Tibial nerve (tissue), 4 donors: ENCODE results near the gene RNF208.

ENCODE experiments used
- EP300 ChIP-seq, 2 donors: sonication (generic); formaldehyde crosslinking; IDR thresholded peaks; one replicate each; pipeline ENCODE4 v1.6.1; 2017; ENCODE audit warnings: antibody characterized with exemption in 2 of 2, mild to moderate bottlenecking in 1 of 2
- POLR2A ChIP-seq, 2 donors: fragments of 450-650 bp; IDR thresholded peaks; one replicate each; pipeline ENCODE4 v1.6.1; 2017; ENCODE audit warnings: antibody characterized with exemption in 2 of 2, mild to moderate bottlenecking in 2 of 2, moderate library complexity in 2 of 2
- TF ChIP-seq, protein P1 (sequence below), 5 experiments: fragments of 200-600 bp in 3 of 5; fragments of 450-650 bp in 2 of 5; sonication (generic) in 3 of 5; IDR thresholded peaks; one replicate each; pipeline ENCODE4 v1.5.1; 2016 to 2019; ENCODE audit warnings: antibody characterized with exemption in 5 of 5, mild to moderate bottlenecking in 3 of 5, moderate library complexity in 2 of 5

DNA sequence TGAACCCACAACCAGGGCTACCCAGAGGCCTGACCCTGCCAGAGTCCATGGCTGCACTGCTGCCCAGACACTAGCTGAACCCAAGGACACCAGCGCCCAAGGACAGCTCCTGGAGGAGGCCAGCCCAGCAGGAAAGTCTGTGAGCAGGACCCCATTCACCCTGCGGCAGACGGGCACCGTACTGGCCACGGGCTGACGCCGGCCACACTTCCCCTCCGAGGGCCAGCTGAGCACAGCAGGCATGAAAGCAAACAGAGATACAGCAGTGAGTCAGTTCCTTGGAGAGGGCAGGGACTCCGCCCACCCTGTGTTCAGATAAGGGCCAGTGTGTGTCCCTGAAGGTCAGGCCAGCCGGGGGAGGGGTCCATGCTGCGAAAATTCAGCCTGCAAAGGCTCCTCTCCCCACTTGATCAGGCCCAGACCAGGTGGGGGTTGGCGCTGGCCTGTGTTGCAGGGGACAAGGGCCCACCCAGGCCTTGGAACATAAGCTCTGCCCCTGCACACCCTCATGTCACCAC lies 3.2 kb downstream of the RNF208 start:
- TF ChIP-seq, protein P1, sequence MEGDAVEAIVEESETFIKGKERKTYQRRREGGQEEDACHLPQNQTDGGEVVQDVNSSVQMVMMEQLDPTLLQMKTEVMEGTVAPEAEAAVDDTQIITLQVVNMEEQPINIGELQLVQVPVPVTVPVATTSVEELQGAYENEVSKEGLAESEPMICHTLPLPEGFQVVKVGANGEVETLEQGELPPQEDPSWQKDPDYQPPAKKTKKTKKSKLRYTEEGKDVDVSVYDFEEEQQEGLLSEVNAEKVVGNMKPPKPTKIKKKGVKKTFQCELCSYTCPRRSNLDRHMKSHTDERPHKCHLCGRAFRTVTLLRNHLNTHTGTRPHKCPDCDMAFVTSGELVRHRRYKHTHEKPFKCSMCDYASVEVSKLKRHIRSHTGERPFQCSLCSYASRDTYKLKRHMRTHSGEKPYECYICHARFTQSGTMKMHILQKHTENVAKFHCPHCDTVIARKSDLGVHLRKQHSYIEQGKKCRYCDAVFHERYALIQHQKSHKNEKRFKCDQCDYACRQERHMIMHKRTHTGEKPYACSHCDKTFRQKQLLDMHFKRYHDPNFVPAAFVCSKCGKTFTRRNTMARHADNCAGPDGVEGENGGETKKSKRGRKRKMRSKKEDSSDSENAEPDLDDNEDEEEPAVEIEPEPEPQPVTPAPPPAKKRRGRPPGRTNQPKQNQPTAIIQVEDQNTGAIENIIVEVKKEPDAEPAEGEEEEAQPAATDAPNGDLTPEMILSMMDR (IDR thresholded peaks at IDR 0.05) = no peak
- TF ChIP-seq POLR2A (IDR thresholded peaks at IDR 0.05) (no peak), EP300 (IDR thresholded peaks at IDR 0.05) (no peak)
